Esophagus squamous epithelium (tissue), 5 donors: ENCODE results near the gene JPT2. TPM values are rescaled to one million over a fixed set of nuclear protein-coding genes. Genes with fewer than 3 reads are reported as not detected.

Source experiments
- DNase-seq: peaks from one replicate; lab custom pipeline; 2025; lab: John Stamatoyannopoulos, UW
- H3K27ac ChIP-seq, 4 donors: fragments of 200-600 bp; sonication (generic); one replicate each; pipeline ENCODE4 v1.5.1; 2016 to 2019; ENCODE audit warnings: mild to moderate bottlenecking in 1 of 4
- H3K27me3 ChIP-seq, 4 donors: fragments of 200-600 bp; sonication (generic); 1 replicate in 3 of 4; 2 replicates in 1 of 4; pipeline versions ENCODE4 v1.5.1 to v1.6.0; 2017 to 2021; ENCODE audit warnings: antibody characterized with exemption in 1 of 4
- H3K36me3 ChIP-seq, 3 donors: fragments of 200-600 bp; sonication (generic); one replicate each; pipeline ENCODE4 v1.5.1; 2016 to 2019
- H3K4me1 ChIP-seq, 3 donors: fragments of 200-600 bp; sonication (generic); one replicate each; pipeline ENCODE4 v1.5.1; 2017 to 2019
- H3K4me3 ChIP-seq, 4 donors: fragments of 200-600 bp; sonication (generic); 1 replicate in 3 of 4; 2 replicates in 1 of 4; pipeline ENCODE4 v1.5.1; 2016 to 2019; ENCODE audit warnings: mild to moderate bottlenecking in 2 of 4, moderate library complexity in 1 of 4
- H3K9me3 ChIP-seq, 3 donors: fragments of 200-600 bp; sonication (generic); one replicate each; pipeline ENCODE4 v1.5.1; 2016 to 2019
- CTCF ChIP-seq, 6 experiments: fragments of 450-650 bp in 4 of 6; fragments of 200-600 bp in 2 of 6; sonication (generic) in 2 of 6; IDR thresholded peaks; one replicate each; pipeline ENCODE4 v1.5.1; 2016 to 2019; ENCODE audit warnings: antibody characterized with exemption in 6 of 6, mild to moderate bottlenecking in 4 of 6, moderate library complexity in 4 of 6
- POLR2A ChIP-seq, 4 donors: fragments of 450-650 bp; IDR thresholded peaks; one replicate each; pipeline ENCODE4 v1.6.1; 2017; ENCODE audit warnings: antibody characterized with exemption in 4 of 4, mild to moderate bottlenecking in 4 of 4, moderate library complexity in 3 of 4
- WGBS, 2 donors: methylation state at CpG; one replicate each; pipeline ENCODE4 v1.1.5; 2018; 5-methylcytosine and 5-hydroxymethylcytosine counted together
- intact Hi-C: fragments of 100-400 bp; cut with DNase I; formaldehyde crosslinking; loops from one replicate; pipeline ENCODE4 v1.15.0; 2022
- small RNA-seq, 4 donors: library from RNA; depleted of rRNA; stranded (forward); fragments of <200 nt; gene quantifications; one replicate each; pipeline ENCODE3, GENCODE V24; 2016
- total RNA-seq, 4 donors: library from RNA; depleted of rRNA; stranded (reverse); fragments of >200 nt; gene quantifications; one replicate each; pipeline ENCODE4 v1.1.0, GENCODE V29; 2016
- donor health status: DM: yes; HTN: yes; CAD: no.

Gene JPT2
- total RNA-seq, 4 donors from 2014 or later, result 45.6 to 68.0 (median 48.6) TPM

GRCh38 chr16:1747934-1748333 lies 69.9 kb downstream of the JPT2 start:
- peaks cover 0 to 6% (median 0%) of the 10 kb centered on the region in 3 donors for H3K4me1 ChIP-seq
- TF ChIP-seq CTCF (IDR thresholded peaks at IDR 0.05), result no peak
- TF ChIP-seq POLR2A (IDR thresholded peaks at IDR 0.05), result no peak
- no peak overlapping the region for H3K27ac ChIP-seq
- no peak for DNase-seq
- intact Hi-C loops, result no loop called here
- peaks cover 31 to 99% (median 41%) of the 10 kb centered on the region in 3 donors for H3K36me3 ChIP-seq
- no peaks in the 10 kb centered on the region for H3K9me3 ChIP-seq
- H3K4me3 ChIP-seq, result no peak overlapping the region
- WGBS, 2 donors, result 60% methylated on average over 1 of the region's 11 CpGs; no CpG with 5 or more reads in 1 of the 2 donors
- H3K27me3 ChIP-seq, result no peaks in the 10 kb centered on the region

- TF ChIP-seq POLR2A (IDR thresholded peaks at IDR 0.05) (no peak), CTCF (IDR thresholded peaks at IDR 0.05) (no peak)
- WGBS, 2 donors, result 93 to 95% methylated on average over 15 to 22 of the region's 29 CpGs
- Histone ChIP-seq H3K4me1 (peaks cover 0 to 5% (median 0%) of the 10 kb centered on the region in 3 donors), H3K4me3 (no peak overlapping the region), H3K27ac (no peak overlapping the region), H3K36me3 (peaks cover 17 to 98% (median 28%) of the 10 kb centered on the region in 3 donors), H3K9me3 (no peaks in the 10 kb centered on the region), H3K27me3 (no peaks in the 10 kb centered on the region)
- intact Hi-C loops, result no loop called here
- DNase-seq, result no peak
Measured at GRCh38 chr16:1749152-1750117, 71.4 kb downstream of the JPT2 start.

Small RNAs within 50 kb of the gene (small RNA-seq; reads per million reads assigned to genes)
- 0.27 to 1.0 (median 0.35) reads per million in 4 donors for gene MIR3177

Other genes with a start within 250 kb of the JPT2 start
- gene PERCC1, start 247.2 kb upstream of the JPT2 start, total RNA-seq, result not detected
- gene CCDC154, start 233.7 kb upstream of the JPT2 start, total RNA-seq, result under 1 TPM in 1 of 4 donors, not detected in 3; 0.95 TPM
- 10 to 100 TPM; 21.5 to 41.2 (median 33.6) TPM for gene CLCN7, start 203.3 kb upstream of the JPT2 start, total RNA-seq
- not detected for gene PTX4, start 189.3 kb upstream of the JPT2 start, total RNA-seq
- gene TELO2, start 184.9 kb upstream of the JPT2 start, total RNA-seq, result 10 to 100 TPM; 17.0 to 29.3 (median 21.4) TPM
- 10 to 100 TPM in 1 of 4 donors, 1 to 10 TPM in 3; 4.3 to 32.4 (median 7.9) TPM for gene TMEM204, start 144.6 kb upstream of the JPT2 start, total RNA-seq
- 10 to 100 TPM in 1 of 4 donors, 1 to 10 TPM in 3; 3.7 to 12.0 (median 6.8) TPM for gene IFT140, start 66.2 kb upstream of the JPT2 start, total RNA-seq
- gene CRAMP1, start 65.9 kb upstream of the JPT2 start, total RNA-seq, result 1 to 10 TPM; 5.2 to 9.9 (median 8.0) TPM
- 10 to 100 TPM in 3 of 4 donors, 1 to 10 TPM in 1; 8.6 to 37.6 (median 24.7) TPM for gene MAPK8IP3, start 27.9 kb downstream of the JPT2 start, total RNA-seq
- 10 to 100 TPM; 30.2 to 57.1 (median 53.6) TPM for gene NME3, start 93.3 kb downstream of the JPT2 start, total RNA-seq
- gene EME2, start 94.5 kb downstream of the JPT2 start, total RNA-seq, result 10 to 100 TPM in 2 of 4 donors, 1 to 10 TPM in 2; 8.8 to 14.4 (median 10.1) TPM
- 100 to 1,000 TPM in 3 of 4 donors, 10 to 100 TPM in 1; 89.5 to 158 (median 114) TPM for gene MRPS34, start 94.9 kb downstream of the JPT2 start, total RNA-seq
- 10 to 100 TPM; 27.8 to 84.5 (median 45.1) TPM for gene SPSB3, start 104.3 kb downstream of the JPT2 start, total RNA-seq
- 10 to 100 TPM; 71.4 to 91.5 (median 79.5) TPM for gene NUBP2, start 104.7 kb downstream of the JPT2 start, total RNA-seq
- gene IGFALS, start 115.4 kb downstream of the JPT2 start, total RNA-seq, result not detected
- gene HAGH, start 148.5 kb downstream of the JPT2 start, total RNA-seq, result 10 to 100 TPM; 30.6 to 56.5 (median 43.4) TPM
- 10 to 100 TPM; 34.3 to 52.3 (median 46.9) TPM for gene FAHD1, start 148.9 kb downstream of the JPT2 start, total RNA-seq
- under 1 TPM in 1 of 4 donors, not detected in 3; 0.76 TPM for gene MEIOB, start 193.9 kb downstream of the JPT2 start, total RNA-seq
- gene HS3ST6, start 240.1 kb downstream of the JPT2 start, total RNA-seq, result 1 to 10 TPM; 1.6 to 9.9 (median 6.3) TPM